HepG2 (cell line): ENCODE results near the gene DCPS. TPM values are rescaled to one million over a fixed set of nuclear protein-coding genes. Genes with fewer than 3 reads are reported as not detected.
"Not testable (repeated sequence)": the region's sequence is repeated elsewhere in the genome, so short reads cannot be mapped to it uniquely, and the experiment has no call there.

Experiments used
- ATAC-seq: fragments of 200-7000 bp; cut with Tn5 transposase; 3 replicates; pipeline ENCODE4 v1.9.1; 2020; ENCODE audit warnings: mild to moderate bottlenecking, moderate library complexity
- BruUV-seq: library from RNA; stranded (reverse); fragments of 400-500 nt; replicated peaks from 2 replicates; lab custom pipeline; 2021; lab: Mats Ljungman, UMichigan
- CTCF ChIA-PET: fragments of 300-600 bp; formaldehyde crosslinking; extraction: SDS; loops from one replicate; lab custom pipeline; 2021; ENCODE audit warnings: low total read pairs, inconsistent platforms, low intra/inter-chr PET ratio; lab: Yijun Ruan, JAX
- POLR2A ChIA-PET: fragments of 350-600 bp; sonication (Branson Sonifier 250); formaldehyde crosslinking; loops from one replicate; lab custom pipeline; 2020; ENCODE audit warnings: antibody characterized with exemption, inconsistent platforms; lab: Yijun Ruan, JAX
- DNase-seq: peaks from one replicate; pipeline ENCODE4 v3.0.0-alpha.2; 2015; ENCODE audit warnings: low spot score
- FAIRE-seq: peaks from 3 replicates; lab custom pipeline; 2011; peaks lifted over from hg19 to GRCh38; lab: Jason Lieb, UNC
- H2AFZ ChIP-seq: one replicate; pipeline ENCODE4 v1.6.1; 2011; ENCODE audit warnings: low read length, inconsistent platforms
- H3K27ac ChIP-seq: fragments of 300-600 bp; 3 replicates; pipeline ENCODE4 v1.8.0; 2011; ENCODE audit warnings: mixed run types, mild to moderate bottlenecking, mixed read lengths, low read length, inconsistent platforms; ENCODE audit not compliant: insufficient read depth; ENCODE audit errors: extremely low read length
- H3K27me3 ChIP-seq, 2 experiments: fragments of 200-600 bp in 1 of 2; 2 replicates in 1 of 2; 3 replicates in 1 of 2; pipeline versions ENCODE4 v1.6.0 to v1.8.0; 2011; ENCODE audit warnings: low read length in 2 of 2, mild to moderate bottlenecking in 2 of 2, moderate library complexity in 2 of 2, inconsistent platforms in 1 of 2; ENCODE audit not compliant: insufficient read depth in 2 of 2, control insufficient read depth in 1 of 2
- H3K36me3 ChIP-seq, 2 experiments: fragments of 200-600 bp in 1 of 2; replicated peaks in 1 of 2; 2 replicates in 1 of 2; 3 replicates in 1 of 2; pipeline versions ENCODE4 v1.5.1 to v1.8.0; 2011; ENCODE audit warnings: low read length in 2 of 2, inconsistent platforms in 1 of 2; ENCODE audit not compliant: insufficient read depth in 2 of 2, control insufficient read depth in 1 of 2
- H3K4me1 ChIP-seq: 2 replicates; pipeline ENCODE4 v1.5.1; 2012; ENCODE audit warnings: low read length, inconsistent platforms; ENCODE audit not compliant: insufficient read depth
- H3K4me2 ChIP-seq: 2 replicates; pipeline ENCODE4 v1.6.0; 2011; ENCODE audit warnings: low read depth, low read length, inconsistent platforms
- H3K4me3 ChIP-seq, 3 experiments: fragments of 200-600 bp in 1 of 3; sonication (generic), shearing (Covaris generic) in 1 of 3; replicated peaks in 1 of 3; 2 replicates each; pipeline ENCODE4 v1.5.1; 2011 to 2016; ENCODE audit warnings: low read length in 3 of 3, inconsistent platforms in 2 of 3, low read depth in 2 of 3, mild to moderate bottlenecking in 2 of 3, control low read depth in 1 of 3, mixed read lengths in 1 of 3; ENCODE audit not compliant: insufficient read depth in 1 of 3
- H3K79me2 ChIP-seq: one replicate; pipeline ENCODE4 v1.6.1; 2011; ENCODE audit warnings: low read length, inconsistent platforms; ENCODE audit not compliant: insufficient read depth
- H3K9ac ChIP-seq: 2 replicates; pipeline ENCODE4 v1.6.0; 2011; ENCODE audit warnings: mild to moderate bottlenecking, low read depth, low read length, inconsistent platforms; ENCODE audit not compliant: insufficient read depth
- H3K9me3 ChIP-seq: 2 replicates; pipeline ENCODE4 v1.5.1; 2012; ENCODE audit warnings: mild to moderate bottlenecking, low read length
- H4K20me1 ChIP-seq: 2 replicates; pipeline ENCODE4 v1.6.0; 2011; ENCODE audit warnings: inconsistent platforms, mild to moderate bottlenecking, low read length, moderate library complexity; ENCODE audit not compliant: insufficient read depth
- AKAP8 ChIP-seq: sonication (generic); formaldehyde crosslinking; IDR thresholded peaks from 2 replicates; pipeline ENCODE4 v1.5.1; 2020; ENCODE audit warnings: mild to moderate bottlenecking, missing genetic modification reagents
- ATF7-NPFF ChIP-seq: sonication (generic); formaldehyde crosslinking; IDR thresholded peaks from 2 replicates; pipeline ENCODE4 v1.8.1; 2023; ENCODE audit warnings: mild to moderate bottlenecking, low read depth, missing genetic modification reagents, moderate library complexity
- MIER3 ChIP-seq: IDR thresholded peaks from 2 replicates; pipeline ENCODE4 v1.6.1; 2016; ENCODE audit warnings: missing compliant biosample characterization, borderline replicate concordance
- STAG1 ChIP-seq: sonication (generic); formaldehyde crosslinking; IDR thresholded peaks from 2 replicates; pipeline ENCODE4 v1.4.0; 2020; ENCODE audit warnings: missing genetic modification reagents
- U2AF2 ChIP-seq: fragments of 200-400 bp; formaldehyde crosslinking; IDR thresholded peaks from 2 replicates; pipeline ENCODE4 v1.6.1; 2017; ENCODE audit warnings: low read depth, mild to moderate bottlenecking, low read length
- ZNF569 ChIP-seq: sonication (generic); formaldehyde crosslinking; IDR thresholded peaks from 2 replicates; pipeline ENCODE4 v1.5.0; 2020; ENCODE audit warnings: mild to moderate bottlenecking, missing genetic modification reagents, moderate library complexity, borderline replicate concordance
- ZNF598 ChIP-seq: sonication (generic); formaldehyde crosslinking; IDR thresholded peaks from 2 replicates; pipeline ENCODE4 v1.5.1; 2020; ENCODE audit warnings: mild to moderate bottlenecking, missing genetic modification reagents, borderline replicate concordance
- ZNF615 ChIP-seq: sonication (generic); formaldehyde crosslinking; IDR thresholded peaks from 2 replicates; pipeline ENCODE4 v1.5.0; 2020; ENCODE audit warnings: mild to moderate bottlenecking, missing genetic modification reagents, borderline replicate concordance
- WGBS: methylation state at CpG from one replicate; pipeline ENCODE4 v1.1.6; 2017; ENCODE audit warnings: low lambda C conversion rate; 5-methylcytosine and 5-hydroxymethylcytosine counted together
- in situ Hi-C: cut with HindIII; loops from 2 replicates; pipeline ENCODE4 v1.10.0; 2017; ENCODE audit warnings: low pct_unique_long_range_greater_than_20kb; ENCODE audit not compliant: extremely low pct_ligation_motif_present
- intact Hi-C: fragments of 100-400 bp; cut with micrococcal nuclease; formaldehyde crosslinking; loops from one replicate; pipeline ENCODE4 v1.10.0; 2022; ENCODE audit not compliant: unreplicated experiment
- polyA plus RNA-seq, 8 experiments: library from polyadenylated mRNA; depleted of rRNA in 3 of 8; stranded (reverse) in 7 of 8; unstranded in 1 of 8; fragments of >200 nt; fragmentation: Illumina TruSeq in 4 of 8; extraction: Trizol in 4 of 8; gene quantifications; 2 replicates each; pipeline versions ENCODE4 v1.2.1 to v1.2.3, GENCODE V29; 2011 to 2016; ENCODE audit warnings: low read depth in 4 of 8, missing spikeins in 1 of 8, mixed read lengths in 1 of 8; ENCODE audit not compliant: insufficient read depth in 1 of 8
- total RNA-seq, 5 experiments: library from RNA; depleted of rRNA; stranded (reverse); fragments of >200 nt; fragmentation: Illumina TruSeq; extraction: Trizol; gene quantifications; 2 replicates each; pipeline ENCODE4 v1.2.3, GENCODE V29; 2016; ENCODE audit warnings: low read depth in 1 of 5
- TF ChIP-seq, protein P1 (sequence below): sonication (generic); formaldehyde crosslinking; IDR thresholded peaks from 2 replicates; pipeline ENCODE4 v1.9.0; 2021; ENCODE audit warnings: missing genetic modification reagents, mild to moderate bottlenecking, borderline replicate concordance
- TF ChIP-seq, protein P2 (sequence below): sonication (generic); formaldehyde crosslinking; IDR thresholded peaks from 2 replicates; pipeline ENCODE4 v1.8.1; 2022; ENCODE audit warnings: low read depth, mild to moderate bottlenecking, missing genetic modification reagents
- TF ChIP-seq, protein P3 (sequence below): sonication (generic); formaldehyde crosslinking; IDR thresholded peaks from 2 replicates; pipeline ENCODE4 v1.5.0; 2020; ENCODE audit warnings: missing genetic modification reagents
- TF ChIP-seq, protein P4 (sequence below): IDR thresholded peaks from 2 replicates; pipeline ENCODE4 v1.6.1; 2016; ENCODE audit warnings: missing biosample characterization, missing genetic modification reagents, low read depth

The DCPS gene
- total and polyA plus RNA-seq, 2 of the 13 experiments (the other 11 are each of a cell fraction or from before 2014, with no cell fraction given): 21.9 to 22.5 TPM

DNA sequence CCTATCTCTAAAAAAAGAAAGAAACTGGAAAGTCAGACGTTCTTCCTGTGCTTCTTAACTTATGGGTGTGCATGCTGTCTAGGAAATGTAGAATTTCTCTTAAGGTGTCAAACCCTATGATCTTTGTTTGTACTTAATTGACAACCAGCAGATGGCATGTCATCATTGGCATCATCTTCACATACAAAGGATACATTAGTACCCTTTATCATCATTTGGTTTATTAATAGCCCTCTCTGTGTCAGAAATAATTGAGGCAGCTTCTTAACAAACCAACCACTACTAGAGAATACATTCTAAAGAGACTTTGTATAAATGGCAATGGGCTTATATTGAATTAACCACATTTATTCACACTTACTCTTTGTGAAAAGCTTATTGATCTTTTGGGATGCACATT is 49.0 kb upstream of the DCPS start:
- in situ Hi-C loops (no loop called here), intact Hi-C loops (no loop called here)
- 85% methylated on average over 1 of the region's 1 CpG for WGBS
- BruUV-seq: no TSS peak
- Histone ChIP-seq H3K9me3 (no peaks in the 10 kb centered on the region), H3K4me2 (no peak overlapping the region), H3K36me3 (peaks cover 3 to 30% of the 10 kb centered on the region in 2 experiments; a peak in 4 of 5 replicates), H3K4me1 (no peaks in the 10 kb centered on the region), H3K27ac (no peak overlapping the region), H3K9ac (no peak overlapping the region), H3K27me3 (no peaks in the 10 kb centered on the region), H4K20me1 (no peaks in the 10 kb centered on the region), H3K79me2 (no peaks in the 10 kb centered on the region), H3K4me3 (no peak overlapping the region), H2AFZ (no peak overlapping the region)
- ATAC-seq: no peak
- FAIRE-seq: no peak
- CTCF ChIA-PET: no interaction called here
- TF ChIP-seq U2AF2 (no peak), MIER3 (CRISPR knock-in tag) (no peak), AKAP8 (CRISPR knock-in tag) (no peak), STAG1 (CRISPR knock-in tag) (no peak), ZNF598 (no peak), ZNF615 (CRISPR knock-in tag) (no peak), ATF7-NPFF (no peak), ZNF569 (no peak)
- TF ChIP-seq, protein P1, sequence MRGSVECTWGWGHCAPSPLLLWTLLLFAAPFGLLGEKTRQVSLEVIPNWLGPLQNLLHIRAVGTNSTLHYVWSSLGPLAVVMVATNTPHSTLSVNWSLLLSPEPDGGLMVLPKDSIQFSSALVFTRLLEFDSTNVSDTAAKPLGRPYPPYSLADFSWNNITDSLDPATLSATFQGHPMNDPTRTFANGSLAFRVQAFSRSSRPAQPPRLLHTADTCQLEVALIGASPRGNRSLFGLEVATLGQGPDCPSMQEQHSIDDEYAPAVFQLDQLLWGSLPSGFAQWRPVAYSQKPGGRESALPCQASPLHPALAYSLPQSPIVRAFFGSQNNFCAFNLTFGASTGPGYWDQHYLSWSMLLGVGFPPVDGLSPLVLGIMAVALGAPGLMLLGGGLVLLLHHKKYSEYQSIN (CRISPR knock-in tag): no peak
- TF ChIP-seq, protein P2, sequence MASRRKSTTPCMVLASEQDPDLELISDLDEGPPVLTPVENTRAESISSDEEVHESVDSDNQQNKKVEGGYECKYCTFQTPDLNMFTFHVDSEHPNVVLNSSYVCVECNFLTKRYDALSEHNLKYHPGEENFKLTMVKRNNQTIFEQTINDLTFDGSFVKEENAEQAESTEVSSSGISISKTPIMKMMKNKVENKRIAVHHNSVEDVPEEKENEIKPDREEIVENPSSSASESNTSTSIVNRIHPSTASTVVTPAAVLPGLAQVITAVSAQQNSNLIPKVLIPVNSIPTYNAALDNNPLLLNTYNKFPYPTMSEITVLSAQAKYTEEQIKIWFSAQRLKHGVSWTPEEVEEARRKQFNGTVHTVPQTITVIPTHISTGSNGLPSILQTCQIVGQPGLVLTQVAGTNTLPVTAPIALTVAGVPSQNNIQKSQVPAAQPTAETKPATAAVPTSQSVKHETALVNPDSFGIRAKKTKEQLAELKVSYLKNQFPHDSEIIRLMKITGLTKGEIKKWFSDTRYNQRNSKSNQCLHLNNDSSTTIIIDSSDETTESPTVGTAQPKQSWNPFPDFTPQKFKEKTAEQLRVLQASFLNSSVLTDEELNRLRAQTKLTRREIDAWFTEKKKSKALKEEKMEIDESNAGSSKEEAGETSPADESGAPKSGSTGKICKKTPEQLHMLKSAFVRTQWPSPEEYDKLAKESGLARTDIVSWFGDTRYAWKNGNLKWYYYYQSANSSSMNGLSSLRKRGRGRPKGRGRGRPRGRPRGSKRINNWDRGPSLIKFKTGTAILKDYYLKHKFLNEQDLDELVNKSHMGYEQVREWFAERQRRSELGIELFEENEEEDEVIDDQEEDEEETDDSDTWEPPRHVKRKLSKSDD (CRISPR knock-in tag): no peak
- TF ChIP-seq, protein P3, sequence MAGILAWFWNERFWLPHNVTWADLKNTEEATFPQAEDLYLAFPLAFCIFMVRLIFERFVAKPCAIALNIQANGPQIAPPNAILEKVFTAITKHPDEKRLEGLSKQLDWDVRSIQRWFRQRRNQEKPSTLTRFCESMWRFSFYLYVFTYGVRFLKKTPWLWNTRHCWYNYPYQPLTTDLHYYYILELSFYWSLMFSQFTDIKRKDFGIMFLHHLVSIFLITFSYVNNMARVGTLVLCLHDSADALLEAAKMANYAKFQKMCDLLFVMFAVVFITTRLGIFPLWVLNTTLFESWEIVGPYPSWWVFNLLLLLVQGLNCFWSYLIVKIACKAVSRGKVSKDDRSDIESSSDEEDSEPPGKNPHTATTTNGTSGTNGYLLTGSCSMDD: no peak
- TF ChIP-seq, protein P4, sequence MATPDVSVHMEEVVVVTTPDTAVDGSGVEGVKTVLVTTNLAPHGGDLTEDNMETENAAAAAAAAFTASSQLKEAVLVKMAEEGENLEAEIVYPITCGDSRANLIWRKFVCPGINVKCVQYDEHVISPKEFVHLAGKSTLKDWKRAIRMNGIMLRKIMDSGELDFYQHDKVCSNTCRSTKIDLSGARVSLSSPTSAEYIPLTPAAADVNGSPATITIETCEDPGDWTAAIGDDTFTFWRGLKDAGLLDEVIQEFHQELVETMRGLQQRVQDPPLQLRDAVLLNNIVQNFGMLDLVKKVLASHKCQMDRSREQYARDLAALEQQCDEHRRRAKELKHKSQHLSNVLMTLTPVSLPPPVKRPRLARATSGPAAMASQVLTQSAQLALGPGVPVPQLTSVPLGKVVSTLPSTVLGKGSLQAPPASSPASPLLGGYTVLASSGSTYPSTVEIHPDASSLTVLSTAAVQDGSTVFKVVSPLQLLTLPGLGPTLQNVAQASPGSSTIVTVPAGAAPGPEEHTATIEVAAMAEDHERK (CRISPR knock-in tag): no peak
- no peak for DNase-seq
- POLR2A ChIA-PET: no interaction called here

DNA sequence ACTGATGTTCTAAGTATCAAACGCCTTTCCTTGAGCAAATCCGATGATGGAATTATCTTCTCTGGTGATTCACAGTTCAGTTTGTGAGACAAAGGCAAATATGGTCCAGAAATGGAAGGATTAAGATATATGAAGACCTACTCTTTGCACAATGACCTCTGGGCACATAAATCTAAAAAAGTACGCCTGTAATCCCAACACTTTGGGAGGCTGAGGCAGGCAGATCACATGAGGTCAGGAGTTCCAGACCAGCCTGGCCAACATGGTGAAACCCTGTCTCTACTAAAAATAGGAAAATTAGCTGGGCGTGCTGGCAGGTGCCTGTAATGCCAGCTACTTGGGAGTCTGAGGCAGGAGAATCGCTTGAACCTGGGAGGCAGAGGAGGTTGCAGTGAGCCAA is 48.4 kb upstream of the DCPS start:
- H3K4me2 ChIP-seq, H4K20me1 ChIP-seq, H3K9me3 ChIP-seq, FAIRE-seq, H3K9ac ChIP-seq, ATAC-seq, BruUV-seq, H3K27me3 ChIP-seq, H2AFZ ChIP-seq, H3K4me3 ChIP-seq, CTCF ChIA-PET, intact Hi-C loops, in situ Hi-C loops, H3K27ac ChIP-seq, DNase-seq, POLR2A ChIA-PET, H3K79me2 ChIP-seq, H3K4me1 ChIP-seq: not testable (repeated sequence)
- WGBS: 97% methylated on average over 5 of the region's 5 CpGs
- H3K36me3 ChIP-seq: peaks cover 3 to 30% of the 10 kb centered on the region in 2 experiments; a peak in 4 of 5 replicates
